Activated CD4-positive, alpha-beta T cell treated with anti-CD3 and anti-CD28 coated beads, Interleukin-2, amount 10 ng/mL, durations not matched to agents 7 days and 5 days (primary cell): ENCODE data around the gene ATP5F1E. TPM values are rescaled to one million over a fixed set of nuclear protein-coding genes. Genes with fewer than 3 reads are reported as not detected.
"Not testable (repeated sequence)": the region's sequence is repeated elsewhere in the genome, so short reads cannot be mapped to it uniquely, and the experiment has no call there.

ENCODE experiments used
- CTCF ChIA-PET: fragments of 350-600 bp; sonication (Branson Sonifier 250); formaldehyde crosslinking; loops from one replicate; lab custom pipeline; 2021; ENCODE audit warnings: antibody characterized with exemption; lab: Charles Lee
- POLR2A ChIA-PET: fragments of 350-600 bp; sonication (Branson Sonifier 250); formaldehyde crosslinking; loops from one replicate; lab custom pipeline; 2021; ENCODE audit warnings: antibody characterized with exemption; lab: Charles Lee
- DNase-seq: peaks from one replicate; pipeline ENCODE4 v3.0.0-alpha.2; 2020
- H3K27ac Mint-ChIP-seq: one replicate; pipeline ENCODE4 v1.8.0; 2021; ENCODE audit warnings: mild to moderate bottlenecking, moderate library complexity, mixed read lengths
- H3K27me3 Mint-ChIP-seq: one replicate; pipeline ENCODE4 v1.8.0; 2021; ENCODE audit warnings: mixed read lengths
- H3K36me3 Mint-ChIP-seq: one replicate; pipeline ENCODE4 v1.8.0; 2021; ENCODE audit warnings: low read depth, mixed read lengths
- H3K4me1 Mint-ChIP-seq: one replicate; pipeline ENCODE4 v1.8.0; 2021; ENCODE audit warnings: mixed read lengths
- H3K4me3 Mint-ChIP-seq: one replicate; pipeline ENCODE4 v1.8.0; 2021; ENCODE audit warnings: mild to moderate bottlenecking, moderate library complexity, mixed read lengths
- H3K9me3 Mint-ChIP-seq: one replicate; pipeline ENCODE4 v1.8.0; 2021; ENCODE audit warnings: mixed read lengths
- total RNA-seq, 2 experiments: library from RNA; stranded (reverse); gene quantifications; one replicate each; pipeline ENCODE4 v1.2.3, GENCODE V29; 2021

The ATP5F1E gene
- total RNA-seq, 2 experiments from 2014 or later: 98.1 to 101 TPM

DNA sequence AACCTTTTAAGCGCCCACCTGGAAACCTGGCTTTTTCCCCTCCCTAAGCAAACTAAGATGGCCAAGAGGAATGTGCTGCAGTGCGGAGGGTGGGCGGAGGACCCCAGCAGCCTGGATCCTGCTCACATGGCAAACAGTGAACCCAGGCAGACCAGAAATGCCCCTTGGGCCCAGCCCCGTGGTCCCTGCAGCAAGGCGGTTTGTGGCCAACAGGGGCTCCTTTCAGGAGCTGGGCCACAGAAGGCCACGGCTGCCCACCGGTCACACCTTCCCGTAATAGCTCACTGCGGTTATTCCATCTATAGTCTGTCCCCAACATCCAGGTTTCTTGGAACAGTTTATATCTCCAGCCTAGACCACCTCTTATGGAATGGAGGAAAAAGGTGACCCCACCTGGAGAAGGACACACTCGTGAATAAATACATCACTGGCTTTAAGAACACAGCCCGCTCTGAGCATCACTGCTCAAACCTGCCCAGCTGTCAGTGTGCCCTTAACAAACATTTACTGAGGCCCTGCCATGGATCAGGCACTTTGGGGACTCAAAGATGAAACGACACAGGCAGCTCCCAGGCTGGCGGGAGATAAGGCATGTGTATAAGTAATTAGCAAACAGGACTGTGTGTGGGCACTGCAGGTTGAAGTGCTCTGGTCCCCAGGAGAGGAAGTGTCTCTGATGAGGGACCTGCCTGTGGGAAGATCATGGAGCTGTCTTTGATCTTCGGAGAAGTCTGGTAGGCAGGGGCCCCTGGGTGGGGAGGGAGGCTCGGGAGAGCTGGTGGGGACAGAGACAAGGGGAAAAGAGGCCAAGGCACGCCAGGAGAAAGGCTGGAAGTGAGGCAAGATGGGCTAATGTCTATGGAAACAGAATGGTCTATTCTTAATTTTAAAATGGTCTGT, 16.1 kb downstream of the ATP5F1E start:
- Mint-ChIP-seq H3K4me3 (no peak overlapping the region), H3K27me3 (no peaks in the 10 kb centered on the region), H3K36me3 (no peaks in the 10 kb centered on the region), H3K9me3 (no peaks in the 10 kb centered on the region), H3K27ac (no peak overlapping the region), H3K4me1 (peaks cover 58% of the 10 kb centered on the region)
- CTCF ChIA-PET: interaction anchor here (2.3 to 2.6 kb wide), 2 partner anchors 8 to 11 kb away, joined by 8 to 10 read pairs; no protein-coding TSS in a partner anchor
- DNase-seq: no peak
- POLR2A ChIA-PET: no interaction called here

DNA sequence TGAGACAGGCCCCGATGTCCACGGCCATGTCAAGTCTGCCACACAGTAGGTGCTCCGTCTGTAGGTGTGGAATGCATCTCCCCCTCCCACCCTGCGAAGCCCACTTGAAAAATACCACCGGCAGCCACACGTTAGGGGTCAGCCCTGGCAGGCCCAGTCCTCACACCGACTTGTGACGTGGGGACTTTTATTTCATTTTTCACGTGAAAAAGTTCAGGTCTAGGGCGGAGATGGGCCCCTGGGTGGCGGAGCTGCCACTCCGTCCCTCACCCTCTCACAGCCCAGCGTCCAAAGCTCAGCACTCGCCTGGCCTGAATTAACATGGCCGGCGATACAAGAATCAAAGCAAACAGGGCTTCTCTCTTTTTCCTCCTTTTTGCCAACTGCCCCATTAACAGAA, 16.7 kb downstream of the ATP5F1E start:
- ChIA-PET CTCF (interaction anchor here (2.3 to 2.6 kb wide), 2 partner anchors 9 to 10 kb away, joined by 8 to 10 read pairs; no protein-coding TSS in a partner anchor), POLR2A (no interaction called here)
- H3K4me1 Mint-ChIP-seq: peaks cover 64% of the 10 kb centered on the region
- no peaks in the 10 kb centered on the region for H3K27me3 Mint-ChIP-seq
- no peaks in the 10 kb centered on the region for H3K36me3 Mint-ChIP-seq
- no peaks in the 10 kb centered on the region for H3K9me3 Mint-ChIP-seq
- no peak for DNase-seq
- H3K27ac Mint-ChIP-seq: no peak overlapping the region
- H3K4me3 Mint-ChIP-seq: no peak overlapping the region

DNA sequence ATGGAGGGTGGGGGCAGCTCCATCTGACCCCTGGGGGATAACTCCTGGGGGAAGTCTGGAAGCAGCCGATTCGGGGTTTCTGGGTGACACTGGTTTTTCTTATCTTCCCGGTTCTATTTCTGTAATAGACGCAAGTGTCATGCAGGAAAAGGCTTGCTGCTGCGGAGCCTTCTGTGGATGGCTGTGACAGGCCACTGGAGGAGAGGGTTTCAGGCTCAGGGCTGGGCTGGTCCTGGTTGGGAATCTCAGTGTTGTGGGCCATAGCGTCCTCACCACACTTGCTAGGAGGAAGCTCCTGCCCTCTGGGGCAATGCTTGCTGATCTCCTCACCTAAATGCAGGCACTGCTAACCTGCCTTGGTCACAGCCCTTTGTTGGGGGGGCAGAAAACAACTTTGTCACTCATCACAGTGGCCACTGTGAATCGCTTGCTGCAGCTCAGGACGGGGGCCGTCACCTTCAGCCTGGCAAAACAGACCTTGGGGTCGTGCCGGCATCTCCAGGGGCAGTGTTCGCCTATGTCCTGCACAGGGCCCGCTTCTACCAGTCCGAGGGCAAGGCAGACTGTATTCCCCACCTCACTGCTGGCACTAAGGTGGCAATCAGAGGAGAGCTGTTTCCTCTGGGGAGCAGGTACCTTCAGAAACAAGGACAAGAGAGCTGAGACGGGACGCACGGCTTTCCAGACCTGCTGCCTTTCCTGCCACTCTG, 17.3 kb downstream of the ATP5F1E start:
- peaks cover 67% of the 10 kb centered on the region for H3K4me1 Mint-ChIP-seq
- no peaks in the 10 kb centered on the region for H3K36me3 Mint-ChIP-seq
- CTCF ChIA-PET: interaction anchor here (2.3 to 2.6 kb wide), 2 partner anchors 9 to 10 kb away, joined by 8 to 10 read pairs; no protein-coding TSS in a partner anchor
- no peaks in the 10 kb centered on the region for H3K27me3 Mint-ChIP-seq
- H3K9me3 Mint-ChIP-seq: no peaks in the 10 kb centered on the region
- no peak overlapping the region for H3K4me3 Mint-ChIP-seq
- peak overlapping the region; percentile 34 for H3K27ac Mint-ChIP-seq
- no peak for DNase-seq
- POLR2A ChIA-PET: no interaction called here

DNA sequence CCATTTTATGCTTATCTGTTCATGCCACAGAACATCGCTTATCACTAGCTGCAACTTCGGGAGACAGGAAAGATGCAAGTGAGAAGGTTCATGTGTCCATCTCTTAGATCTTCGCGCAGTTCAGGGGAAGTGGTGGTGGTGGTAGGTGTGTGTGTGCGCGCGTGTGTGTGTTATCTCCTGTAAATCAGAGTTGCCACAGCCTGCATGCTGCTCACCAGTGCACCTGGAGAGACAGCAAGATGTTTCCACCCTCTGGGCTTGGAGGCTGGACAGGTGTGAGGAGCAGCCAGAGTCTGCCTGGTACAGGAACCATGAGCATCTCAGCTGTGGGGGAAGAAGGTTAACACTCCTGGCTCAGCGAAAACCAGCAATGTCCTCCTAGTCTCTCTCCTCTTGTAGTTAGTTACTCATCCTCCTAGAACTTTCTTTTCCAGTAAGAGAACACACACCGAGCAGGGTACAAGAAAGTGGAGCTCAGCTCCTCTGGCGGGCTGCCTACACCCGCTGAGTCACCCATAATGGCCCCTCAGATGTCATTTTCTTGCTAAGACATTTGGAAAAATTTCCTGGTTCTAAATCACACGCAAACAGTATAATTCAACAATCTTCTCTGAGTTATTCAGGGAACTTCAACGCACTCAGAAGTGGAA, 18.1 kb downstream of the ATP5F1E start:
- POLR2A ChIA-PET: no interaction called here
- Mint-ChIP-seq H3K4me3 (no peak overlapping the region), H3K9me3 (no peaks in the 10 kb centered on the region), H3K27ac (peak overlapping the region; percentile 34), H3K4me1 (peaks cover 67% of the 10 kb centered on the region), H3K27me3 (no peaks in the 10 kb centered on the region), H3K36me3 (no peaks in the 10 kb centered on the region)
- DNase-seq: peak; percentile 60
- CTCF ChIA-PET: interaction anchor here (2.3 to 2.6 kb wide), 2 partner anchors 9 to 10 kb away, joined by 8 to 10 read pairs; no protein-coding TSS in a partner anchor

DNA sequence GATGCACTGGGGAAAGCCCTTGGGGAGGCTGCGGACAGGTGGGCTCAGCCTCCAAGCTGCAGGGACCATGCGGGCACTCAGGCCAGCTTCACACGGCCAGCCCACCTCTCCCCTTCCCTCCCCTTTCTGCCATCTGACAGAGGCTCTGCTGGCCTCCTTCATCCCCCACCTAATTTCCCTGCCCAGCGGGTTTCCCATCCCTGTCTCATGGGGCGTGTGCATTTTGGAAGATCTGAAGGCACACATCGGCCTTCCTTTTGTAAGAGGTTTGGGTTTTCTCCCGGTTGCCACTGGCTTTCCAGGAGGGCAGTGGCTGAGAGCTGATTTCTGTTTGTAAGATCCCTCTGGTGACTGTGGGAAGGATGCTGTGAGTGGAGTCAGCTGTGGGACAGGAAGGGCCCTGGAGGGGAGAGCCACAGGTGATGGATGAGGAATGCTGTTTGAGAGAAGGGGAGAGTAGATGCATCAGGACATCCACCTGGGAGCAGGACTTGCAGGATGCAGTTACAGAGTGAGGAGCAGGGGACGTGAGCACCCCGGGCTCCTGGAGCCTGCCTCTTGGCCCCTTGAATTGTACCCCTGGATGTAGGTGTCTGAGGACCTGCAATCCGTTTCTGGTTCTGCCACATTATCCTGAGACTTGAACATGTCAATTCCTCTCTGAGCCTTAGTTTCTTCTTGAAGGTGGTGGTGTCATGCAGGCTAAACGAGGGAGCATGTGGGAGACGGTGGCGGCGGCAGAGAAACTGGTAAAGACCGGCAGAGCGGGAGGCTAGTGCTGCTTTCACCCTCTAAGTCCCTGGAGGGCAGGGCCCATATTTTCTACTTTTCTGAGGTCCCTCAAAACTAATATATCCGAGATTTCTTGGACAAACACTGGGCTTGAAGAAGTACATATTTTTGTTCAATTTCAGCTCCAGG, 18.8 kb downstream of the ATP5F1E start:
- Mint-ChIP-seq H3K36me3 (no peaks in the 10 kb centered on the region), H3K9me3 (no peaks in the 10 kb centered on the region), H3K27ac (no peak overlapping the region), H3K27me3 (no peaks in the 10 kb centered on the region), H3K4me3 (no peak overlapping the region), H3K4me1 (peaks cover 67% of the 10 kb centered on the region)
- POLR2A ChIA-PET: no interaction called here
- DNase-seq: no peak
- CTCF ChIA-PET: interaction anchor here (2.6 kb wide), 1 partner anchor 8 kb away, joined by 10 read pairs; no protein-coding TSS in a partner anchor

DNA sequence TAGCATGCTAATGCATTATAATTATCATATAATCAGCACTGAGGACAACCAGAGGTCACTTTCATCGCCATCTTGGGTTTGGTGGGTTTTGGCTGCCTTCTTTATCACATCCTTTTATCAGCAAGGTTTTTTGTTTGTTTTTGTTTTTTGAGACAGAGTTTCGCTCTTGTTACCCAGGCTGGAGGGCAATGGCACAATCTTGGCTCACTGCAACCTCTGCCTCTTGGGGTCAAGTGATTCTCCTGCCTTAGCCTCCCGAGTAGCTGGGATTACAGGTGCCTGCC, 20.3 kb downstream of the ATP5F1E start:
- H3K4me1 Mint-ChIP-seq: peaks cover 56% of the 10 kb centered on the region
- CTCF ChIA-PET: interaction anchor here (0.6 kb wide), 1 partner anchor 812 kb away, joined by 3 read pairs; no protein-coding TSS in a partner anchor
- H3K27ac Mint-ChIP-seq, H3K27me3 Mint-ChIP-seq, H3K4me3 Mint-ChIP-seq, H3K36me3 Mint-ChIP-seq, POLR2A ChIA-PET, H3K9me3 Mint-ChIP-seq, DNase-seq: not testable (repeated sequence)

DNA sequence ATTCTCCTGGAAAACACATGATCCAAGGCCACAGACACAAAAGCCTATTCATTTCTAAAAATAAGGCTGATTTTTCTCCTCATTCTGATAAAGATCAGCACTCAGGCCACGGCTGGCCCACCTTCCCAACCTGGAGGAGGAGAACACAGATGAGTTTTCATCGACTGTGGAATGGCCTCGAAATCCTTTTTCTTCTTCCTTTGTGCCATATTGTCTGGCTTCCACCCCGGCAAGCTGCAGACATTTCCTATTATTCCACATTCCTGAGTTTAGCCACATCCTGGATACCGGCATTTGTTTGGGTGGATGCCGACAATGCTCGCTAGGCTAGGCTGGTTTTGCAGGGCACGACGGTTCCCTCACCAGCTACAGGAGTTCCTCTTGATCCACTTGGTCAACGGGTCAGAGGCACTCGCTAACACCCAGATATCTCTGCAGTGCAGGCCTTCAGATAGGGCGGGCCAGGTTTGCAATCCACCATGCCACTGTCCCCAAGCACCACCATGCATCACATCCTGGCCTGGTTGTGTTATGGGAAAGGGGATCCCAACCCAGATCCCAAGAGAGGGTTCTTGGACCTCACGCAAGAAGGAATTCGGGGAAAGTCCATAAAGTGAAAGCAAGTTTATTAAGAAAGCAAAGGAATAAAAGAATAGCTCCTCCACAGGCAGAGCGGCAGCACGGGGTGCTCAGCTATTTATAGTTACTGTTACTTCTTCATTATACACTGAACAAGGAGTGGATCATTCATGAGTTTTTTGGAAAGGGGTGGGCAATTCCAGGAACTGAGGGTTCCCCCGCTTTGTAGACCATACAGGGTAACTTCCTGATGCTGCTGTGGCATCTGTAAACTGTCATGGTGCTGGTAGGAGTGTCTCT, 20.9 kb downstream of the ATP5F1E start:
- peak; percentile 47 for DNase-seq
- H3K36me3 Mint-ChIP-seq: no peaks in the 10 kb centered on the region
- H3K27ac Mint-ChIP-seq: peak overlapping the region; percentile 61
- POLR2A ChIA-PET: no interaction called here
- H3K27me3 Mint-ChIP-seq: no peaks in the 10 kb centered on the region
- no peak overlapping the region for H3K4me3 Mint-ChIP-seq
- H3K9me3 Mint-ChIP-seq: no peaks in the 10 kb centered on the region
- CTCF ChIA-PET: interaction anchor here (0.6 to 0.9 kb wide), 2 partner anchors 28 to 811 kb away, joined by 3 to 4 read pairs; no protein-coding TSS in a partner anchor
- peaks cover 50% of the 10 kb centered on the region for H3K4me1 Mint-ChIP-seq

DNA sequence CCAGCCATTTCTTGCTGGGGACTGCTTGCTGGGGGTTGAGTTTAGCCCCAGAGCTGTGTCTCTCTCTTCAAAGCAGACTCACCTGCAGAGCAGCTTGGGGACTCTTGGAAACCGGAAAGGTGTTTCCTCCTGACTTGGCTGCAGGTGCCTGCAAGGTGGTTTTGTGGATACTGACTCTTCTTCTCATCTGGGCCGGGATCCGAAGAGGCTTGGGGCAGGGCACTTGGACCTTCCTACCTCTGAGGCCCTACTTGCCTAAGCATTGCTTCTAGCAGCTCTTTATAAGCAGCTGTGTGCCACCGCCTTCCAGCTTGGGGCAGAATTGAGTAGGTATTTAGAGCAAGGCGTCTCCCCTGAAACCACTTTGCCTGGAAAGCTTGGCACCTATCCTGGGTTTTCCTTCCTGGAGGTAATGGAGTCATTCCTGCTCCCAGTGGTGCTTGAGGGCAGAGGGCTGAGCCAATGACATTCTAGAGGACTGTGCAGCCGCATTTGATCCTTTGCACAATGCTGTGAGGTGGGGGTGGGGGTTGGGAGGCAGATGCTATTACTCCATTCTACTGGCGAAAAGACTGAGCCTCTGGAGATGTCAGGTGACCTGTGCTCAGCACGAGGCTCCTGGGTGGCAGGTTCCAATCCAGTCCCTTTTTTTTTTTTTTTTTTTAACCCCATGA, 21.7 kb downstream of the ATP5F1E start:
- ChIA-PET CTCF (interaction anchor here (0.9 kb wide), 1 partner anchor 28 kb away, joined by 4 read pairs; no protein-coding TSS in a partner anchor), POLR2A (no interaction called here)
- Mint-ChIP-seq H3K9me3 (no peaks in the 10 kb centered on the region), H3K4me1 (peaks cover 51% of the 10 kb centered on the region), H3K36me3 (no peaks in the 10 kb centered on the region), H3K4me3 (no peak overlapping the region), H3K27me3 (no peaks in the 10 kb centered on the region), H3K27ac (peak overlapping the region; percentile 21)
- no peak for DNase-seq

DNA sequence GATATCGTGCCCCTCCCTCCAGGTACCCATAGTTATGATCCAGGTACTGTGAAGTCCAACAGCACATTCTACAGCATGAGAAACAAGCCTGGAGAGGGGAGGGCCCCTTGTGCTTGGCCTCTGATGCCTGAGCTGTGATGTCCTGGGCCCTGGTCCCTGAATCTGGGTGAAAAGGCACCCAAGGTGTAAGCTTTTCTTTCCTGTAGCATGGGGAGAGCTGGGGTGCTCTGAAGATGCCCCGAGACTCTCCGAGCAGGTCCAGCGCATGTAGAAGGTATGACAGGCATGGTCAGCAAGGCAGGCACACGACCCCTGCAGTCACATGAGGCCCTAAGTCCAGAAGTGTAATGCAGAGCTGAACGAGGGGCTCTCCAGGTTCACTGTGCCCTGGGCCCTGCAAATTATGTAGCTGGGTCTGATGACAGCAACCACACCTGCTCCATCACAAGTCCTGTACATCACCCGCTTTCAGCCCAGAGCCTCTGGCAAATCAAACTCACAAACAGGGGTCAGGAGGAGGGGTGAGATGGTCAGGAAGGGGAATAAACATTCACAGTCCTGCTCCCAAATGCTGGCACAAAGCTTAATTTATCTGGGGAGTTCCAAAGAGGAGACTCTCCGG, 23.3 kb downstream of the ATP5F1E start:
- H3K4me3 Mint-ChIP-seq: no peak overlapping the region

DNA sequence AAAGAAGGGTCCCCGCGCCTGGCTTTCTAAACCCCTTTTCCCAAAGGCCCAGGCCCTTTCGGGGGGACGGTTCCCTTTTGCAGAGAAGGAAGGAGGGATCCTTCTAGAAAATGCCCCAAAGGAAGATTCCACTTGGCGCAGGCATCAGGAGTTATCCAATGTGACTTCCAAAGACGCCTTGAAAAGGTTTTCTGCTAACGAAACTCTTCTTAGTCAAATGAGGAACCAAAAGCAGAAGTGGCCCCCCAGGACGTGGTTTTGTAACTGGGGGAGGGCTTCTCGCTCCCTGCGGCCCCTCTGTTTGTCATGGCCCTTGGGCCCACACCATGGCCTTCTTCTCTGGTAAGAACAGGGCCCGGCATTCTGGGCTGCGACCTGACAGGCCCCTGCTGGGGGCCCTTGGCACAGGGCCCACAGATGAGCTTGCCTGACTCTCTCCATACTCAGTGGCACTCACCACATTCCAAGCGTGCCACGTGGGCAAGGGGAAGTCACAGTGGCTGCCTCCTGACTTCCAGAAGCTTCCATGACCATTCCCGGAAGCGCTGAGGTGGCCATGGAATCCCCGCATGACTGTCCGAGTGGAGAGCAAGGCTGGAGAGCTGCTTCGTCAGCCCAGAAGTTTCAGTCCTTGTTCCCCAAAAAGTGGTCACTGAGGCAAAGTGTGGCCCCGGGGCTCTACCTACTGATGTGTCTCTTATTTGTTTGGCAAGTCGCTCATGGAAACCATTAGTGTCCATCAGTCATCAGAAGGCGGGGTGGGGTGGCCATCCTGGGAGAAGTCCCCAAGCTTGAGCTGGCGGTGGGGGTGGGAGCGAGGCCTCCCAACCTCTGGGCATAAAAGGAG, 24.2 kb downstream of the ATP5F1E start:
- CTCF ChIA-PET: interaction anchor here (1.1 to 1.6 kb wide), 2 partner anchors 11 to 24 kb away, joined by 3 to 7 read pairs; partner anchors contain the start of gene TUBB1
- Mint-ChIP-seq H3K4me3 (peak overlapping the region; percentile 71), H3K27ac (peak overlapping the region; percentile 41), H3K9me3 (no peaks in the 10 kb centered on the region), H3K27me3 (no peaks in the 10 kb centered on the region), H3K4me1 (peaks cover 56% of the 10 kb centered on the region), H3K36me3 (peaks cover 11% of the 10 kb centered on the region)
- POLR2A ChIA-PET: no interaction called here
- no peak for DNase-seq

More for the DNA sequence above, 23.3 kb downstream of the ATP5F1E start:
- Mint-ChIP-seq H3K36me3 (peaks cover 6% of the 10 kb centered on the region), H3K4me1 (peaks cover 56% of the 10 kb centered on the region), H3K9me3 (no peaks in the 10 kb centered on the region), H3K27me3 (no peaks in the 10 kb centered on the region), H3K27ac (no peak overlapping the region)
- no peak for DNase-seq
- ChIA-PET POLR2A (no interaction called here), CTCF (interaction anchor here (0.6 to 1.6 kb wide), 4 partner anchors 10 to 41 kb away, joined by 3 to 7 read pairs (median 3); partner anchors contain the start of gene TUBB1)
